GM12873 (cell line): ENCODE data around the gene ATP12A.

Source experiments
- CTCF ChIP-seq: IDR thresholded peaks from 2 replicates; pipeline ENCODE4 v1.5.1; 2012; ENCODE audit warnings: low read depth, mild to moderate bottlenecking, moderate library complexity, low read length, control low read depth; ENCODE audit not compliant: insufficient read depth; ENCODE audit errors: missing control alignments

Gene ATP12A

GRCh38 chr13:24719139-24719538 lies 38.9 kb downstream of the ATP12A start:
- TF ChIP-seq CTCF, result no peak

GRCh38 chr13:24723206-24723605 lies 43.0 kb downstream of the ATP12A start:
- no peak for TF ChIP-seq CTCF

GRCh38 chr13:24724714-24725113 lies 44.5 kb downstream of the ATP12A start:
- no peak for TF ChIP-seq CTCF

GRCh38 chr13:24725379-24725778 lies 45.2 kb downstream of the ATP12A start:
- no peak for TF ChIP-seq CTCF

- peak; percentile 82 for TF ChIP-seq CTCF
Measured at GRCh38 chr13:24727731-24728601, 47.8 kb downstream of the ATP12A start.

- TF ChIP-seq CTCF, result no peak
Measured at GRCh38 chr13:24734950-24735349, 54.7 kb downstream of the ATP12A start.

GRCh38 chr13:24737042-24737441 lies 56.8 kb downstream of the ATP12A start:
- no peak for TF ChIP-seq CTCF
